GM12878 (cell line): ENCODE results near the gene CXorf38. TPM values are rescaled to one million over a fixed set of nuclear protein-coding genes. Genes with fewer than 3 reads are reported as not detected.

Source experiments
- ATAC-seq: fragments of 200-7000 bp; cut with Tn5 transposase; 3 replicates; pipeline ENCODE4 v1.9.1; 2020; ENCODE audit warnings: mild to moderate bottlenecking, moderate library complexity
- BruUV-seq: library from RNA; stranded (reverse); fragments of 400-500 nt; replicated peaks from 2 replicates; lab custom pipeline; 2021; lab: Mats Ljungman, UMichigan
- CTCF ChIA-PET: fragments of 300-600 bp; sonication (Branson Sonifier 250); formaldehyde crosslinking; extraction: SDS; loops from one replicate; lab custom pipeline; 2021; ENCODE audit warnings: inconsistent platforms; lab: Yijun Ruan, JAX
- POLR2A ChIA-PET: fragments of 350-600 bp; formaldehyde crosslinking; extraction: SDS; loops from one replicate; lab custom pipeline; 2021; ENCODE audit warnings: inconsistent platforms; lab: Charles Lee
- RAD21 ChIA-PET: fragments of 300-600 bp; sonication (Branson Sonifier 250); formaldehyde crosslinking; loops from one replicate; lab custom pipeline; 2023; ENCODE audit warnings: antibody characterized with exemption; ENCODE audit not compliant: unreplicated experiment; lab: Charles Lee
- SMC1A ChIA-PET: fragments of 300-600 bp; sonication (Branson Sonifier 250); formaldehyde crosslinking; loops from one replicate; lab custom pipeline; 2023; ENCODE audit not compliant: unreplicated experiment, uncharacterized antibody; lab: Charles Lee
- DNase-seq: peaks from one replicate; pipeline ENCODE4 v3.0.0-alpha.2; 2011; ENCODE audit warnings: low read depth, low spot score
- FAIRE-seq: peaks from 3 replicates; lab custom pipeline; 2011; peaks lifted over from hg19 to GRCh38; lab: Jason Lieb, UNC
- H2AFZ ChIP-seq: 2 replicates; pipeline ENCODE4 v1.6.0; 2011; ENCODE audit warnings: low read depth, low read length, control low read depth; ENCODE audit not compliant: control insufficient read depth
- H3K27ac ChIP-seq: 2 replicates; pipeline ENCODE4 v1.5.1; 2011; ENCODE audit warnings: control low read depth; ENCODE audit not compliant: control insufficient read depth, insufficient read depth
- H3K27me3 ChIP-seq, 2 experiments: replicated peaks in 1 of 2; 2 replicates each; pipeline versions ENCODE4 v1.6.0 to v1.6.1; 2011; ENCODE audit warnings: low read length in 1 of 2; ENCODE audit not compliant: control insufficient read depth in 2 of 2, insufficient read depth in 2 of 2
- H3K36me3 ChIP-seq, 2 experiments: 2 replicates each; pipeline ENCODE4 v1.5.1; 2011; ENCODE audit warnings: low read length in 1 of 2; ENCODE audit not compliant: control insufficient read depth in 2 of 2, insufficient read depth in 2 of 2
- H3K4me1 ChIP-seq: 2 replicates; pipeline ENCODE4 v1.6.1; 2011; ENCODE audit warnings: mild to moderate bottlenecking, low read length, moderate library complexity, mixed read lengths; ENCODE audit not compliant: control insufficient read depth, insufficient read depth
- H3K4me2 ChIP-seq: 2 replicates; pipeline ENCODE4 v1.6.0; 2011; ENCODE audit warnings: control low read depth; ENCODE audit not compliant: control insufficient read depth, insufficient read depth
- H3K4me3 ChIP-seq: fragments of 200-600 bp; sonication (generic); 2 replicates; pipeline ENCODE4 v1.5.1; 2016
- H3K79me2 ChIP-seq: 2 replicates; pipeline ENCODE4 v1.6.0; 2011; ENCODE audit warnings: low read length; ENCODE audit not compliant: control insufficient read depth, insufficient read depth
- H3K9ac ChIP-seq: 2 replicates; pipeline ENCODE4 v1.8.0; 2011; ENCODE audit warnings: low read length, control low read depth, mixed read lengths; ENCODE audit not compliant: control insufficient read depth, insufficient read depth
- H3K9me3 ChIP-seq: replicated peaks from 3 replicates; pipeline ENCODE4 v1.5.1; 2011; ENCODE audit warnings: mild to moderate bottlenecking, low read length; ENCODE audit not compliant: control insufficient read depth, insufficient read depth
- H4K20me1 ChIP-seq: 2 replicates; pipeline ENCODE4 v1.6.0; 2011; ENCODE audit not compliant: control insufficient read depth, insufficient read depth
- BCL11A ChIP-seq: IDR thresholded peaks from 2 replicates; pipeline ENCODE4 v1.6.1; 2011; ENCODE audit warnings: low read depth, low read length
- CBX5 ChIP-seq: sonication (generic); IDR thresholded peaks from 2 replicates; pipeline ENCODE4 v1.6.1; 2016; ENCODE audit warnings: low read depth, moderate library complexity, mild to moderate bottlenecking, inconsistent platforms
- EED ChIP-seq: sonication (generic); IDR thresholded peaks from 2 replicates; pipeline ENCODE4 v1.6.1; 2016; ENCODE audit warnings: antibody characterized with exemption, low read depth
- HDAC2 ChIP-seq: fragments of 200-600 bp; sonication (generic); IDR thresholded peaks from 2 replicates; pipeline ENCODE4 v1.6.1; 2017
- IRF3 ChIP-seq: fragments of 450-650 bp; IDR thresholded peaks from 2 replicates; pipeline ENCODE4 v1.6.1; 2014; ENCODE audit warnings: mild to moderate bottlenecking
- NR2C1 ChIP-seq: fragments of 450-650 bp; IDR thresholded peaks from 2 replicates; pipeline ENCODE4 v1.6.1; 2017; ENCODE audit warnings: antibody characterized with exemption, mild to moderate bottlenecking, moderate library complexity
- TCF12 ChIP-seq: IDR thresholded peaks from 2 replicates; pipeline ENCODE4 v1.6.1; 2011; ENCODE audit warnings: low read depth, mild to moderate bottlenecking, low read length
- YBX1 ChIP-seq: fragments of 450-650 bp; IDR thresholded peaks from 2 replicates; pipeline ENCODE4 v1.6.1; 2016; ENCODE audit warnings: antibody characterized with exemption
- ZBED1 ChIP-seq: IDR thresholded peaks from 2 replicates; pipeline ENCODE4 v1.6.1; 2016; ENCODE audit warnings: borderline replicate concordance
- ZNF24 ChIP-seq: fragments of 450-650 bp; IDR thresholded peaks from 2 replicates; pipeline ENCODE4 v1.6.1; 2017; ENCODE audit warnings: antibody characterized with exemption, mild to moderate bottlenecking
- ZNF622 ChIP-seq: fragments of 450-650 bp; IDR thresholded peaks from 2 replicates; pipeline ENCODE4 v1.6.1; 2017; ENCODE audit warnings: mild to moderate bottlenecking, inconsistent platforms
- WGBS: methylation state at CpG from one replicate; pipeline ENCODE4 v1.1.6; 2016; ENCODE audit warnings: low lambda C conversion rate; ENCODE audit not compliant: insufficient replicate concordance, insufficient coverage; ENCODE audit errors: missing lambda C conversion rate; 5-methylcytosine and 5-hydroxymethylcytosine counted together
- in situ Hi-C: fragments of 300-500 bp; cut with MboI; formaldehyde crosslinking; loops from 9 replicates; pipeline ENCODE4 v1.14.3; 2018; ENCODE audit warnings: mixed read lengths
- intact Hi-C: fragments of 100-400 bp; cut with micrococcal nuclease; formaldehyde crosslinking; loops from one replicate; pipeline ENCODE4 v1.14.2; 2022; ENCODE audit not compliant: unreplicated experiment
- polyA plus RNA-seq, 11 experiments: library from polyadenylated mRNA; depleted of rRNA in 4 of 11; unstranded in 6 of 11; stranded (reverse) in 5 of 11; fragments of >200 nt; fragmentation: Nextera tagmentation in 4 of 11; fragmentation: Illumina TruSeq in 1 of 11; extraction: Ambion mirVana in 4 of 11; extraction: Trizol in 1 of 11; gene quantifications; 1 replicate in 1 of 11; 2 replicates in 10 of 11; pipeline versions ENCODE4 v1.2.1 to v1.2.3, GENCODE V29; 2011 to 2016; ENCODE audit warnings: inconsistent platforms in 2 of 11, missing spikeins in 2 of 11, low read depth in 1 of 11
- total RNA-seq, 4 experiments: library from RNA; depleted of rRNA in 3 of 4; stranded (reverse); fragments of >200 nt in 3 of 4; fragmentation: Illumina TruSeq in 1 of 4; extraction: Trizol in 1 of 4; gene quantifications; 2 replicates each; pipeline versions ENCODE4 v1.2.1 to v1.2.3, GENCODE V29; 2013 to 2021
- TF ChIP-seq, protein P1 (sequence below): fragments of 450-650 bp; formaldehyde crosslinking; IDR thresholded peaks from 2 replicates; pipeline ENCODE4 v1.4.0; 2022; ENCODE audit warnings: mild to moderate bottlenecking, moderate library complexity
- TF ChIP-seq, protein P2 (sequence below): fragments of 450-650 bp; IDR thresholded peaks from 2 replicates; pipeline ENCODE4 v1.6.1; 2017; ENCODE audit warnings: low read depth, mild to moderate bottlenecking, moderate library complexity

CXorf38 gene
- total and polyA plus RNA-seq, 10 of the 15 experiments (the other 5 are each of a cell fraction or from before 2014, with no cell fraction given), result 2.2 to 50.1 (median 18.8) TPM

- TF ChIP-seq, protein P1, sequence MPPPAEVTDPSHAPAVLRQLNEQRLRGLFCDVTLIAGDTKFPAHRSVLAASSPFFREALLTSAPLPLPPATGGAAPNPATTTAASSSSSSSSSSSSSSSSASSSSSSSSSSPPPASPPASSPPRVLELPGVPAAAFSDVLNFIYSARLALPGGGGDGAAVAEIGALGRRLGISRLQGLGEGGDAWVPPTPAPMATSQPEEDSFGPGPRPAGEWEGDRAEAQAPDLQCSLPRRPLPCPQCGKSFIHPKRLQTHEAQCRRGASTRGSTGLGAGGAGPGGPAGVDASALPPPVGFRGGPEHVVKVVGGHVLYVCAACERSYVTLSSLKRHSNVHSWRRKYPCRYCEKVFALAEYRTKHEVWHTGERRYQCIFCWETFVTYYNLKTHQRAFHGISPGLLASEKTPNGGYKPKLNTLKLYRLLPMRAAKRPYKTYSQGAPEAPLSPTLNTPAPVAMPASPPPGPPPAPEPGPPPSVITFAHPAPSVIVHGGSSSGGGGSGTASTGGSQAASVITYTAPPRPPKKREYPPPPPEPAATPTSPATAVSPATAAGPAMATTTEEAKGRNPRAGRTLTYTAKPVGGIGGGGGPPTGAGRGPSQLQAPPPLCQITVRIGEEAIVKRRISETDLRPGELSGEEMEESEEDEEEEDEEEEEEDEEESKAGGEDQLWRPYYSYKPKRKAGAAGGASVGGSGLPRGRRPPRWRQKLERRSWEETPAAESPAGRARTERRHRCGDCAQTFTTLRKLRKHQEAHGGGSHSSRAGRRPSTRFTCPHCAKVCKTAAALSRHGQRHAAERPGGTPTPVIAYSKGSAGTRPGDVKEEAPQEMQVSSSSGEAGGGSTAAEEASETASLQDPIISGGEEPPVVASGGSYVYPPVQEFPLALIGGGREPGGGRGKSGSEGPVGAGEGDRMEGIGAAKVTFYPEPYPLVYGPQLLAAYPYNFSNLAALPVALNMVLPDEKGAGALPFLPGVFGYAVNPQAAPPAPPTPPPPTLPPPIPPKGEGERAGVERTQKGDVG (CRISPR knock-in tag), result no peak
- TF ChIP-seq ZNF622, result no peak
- TF ChIP-seq YBX1, result no peak
- TF ChIP-seq, protein P2, sequence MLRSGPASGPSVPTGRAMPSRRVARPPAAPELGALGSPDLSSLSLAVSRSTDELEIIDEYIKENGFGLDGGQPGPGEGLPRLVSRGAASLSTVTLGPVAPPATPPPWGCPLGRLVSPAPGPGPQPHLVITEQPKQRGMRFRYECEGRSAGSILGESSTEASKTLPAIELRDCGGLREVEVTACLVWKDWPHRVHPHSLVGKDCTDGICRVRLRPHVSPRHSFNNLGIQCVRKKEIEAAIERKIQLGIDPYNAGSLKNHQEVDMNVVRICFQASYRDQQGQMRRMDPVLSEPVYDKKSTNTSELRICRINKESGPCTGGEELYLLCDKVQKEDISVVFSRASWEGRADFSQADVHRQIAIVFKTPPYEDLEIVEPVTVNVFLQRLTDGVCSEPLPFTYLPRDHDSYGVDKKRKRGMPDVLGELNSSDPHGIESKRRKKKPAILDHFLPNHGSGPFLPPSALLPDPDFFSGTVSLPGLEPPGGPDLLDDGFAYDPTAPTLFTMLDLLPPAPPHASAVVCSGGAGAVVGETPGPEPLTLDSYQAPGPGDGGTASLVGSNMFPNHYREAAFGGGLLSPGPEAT, result no peak
These were observed 23.7 kb downstream of the CXorf38 start (continued) for GRCh38 chrX:40623665-40624064.

DNA sequence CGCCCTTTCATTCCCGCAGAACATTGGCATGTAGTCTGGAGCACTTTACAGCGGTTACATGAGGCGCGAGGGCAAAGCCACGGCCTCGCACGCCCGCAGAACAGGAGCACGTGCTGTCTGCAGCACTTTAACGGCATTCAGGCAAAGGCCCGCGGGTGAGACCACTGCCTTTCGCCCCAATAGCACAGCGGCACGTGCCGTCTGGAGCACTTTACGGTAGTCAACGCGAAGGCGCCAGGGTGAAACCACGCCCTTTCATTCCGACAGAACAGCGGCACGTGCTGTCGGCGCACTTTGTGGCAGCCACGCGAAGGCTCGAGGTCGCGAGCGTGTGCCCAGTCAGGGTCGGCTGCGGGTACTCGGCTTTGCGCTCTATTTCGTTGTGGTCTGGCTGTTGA is 24.2 kb downstream of the CXorf38 start, which contains the start of gene MPC1L:
Gene MPC1L, plus strand, starts transcription at position 290 of the 398 bp plus-strand sequence. CDS start 138 bp downstream, outside the sequence.
- Histone ChIP-seq H2AFZ (no peak within 1 kb of the TSS), H3K79me2 (no peaks in the 10 kb centered on the region), H3K4me2 (no peak within 1 kb of the TSS), H4K20me1 (no peaks in the 10 kb centered on the region), H3K27ac (no peak within 1 kb of the TSS), H3K36me3 (peaks cover 0 to 6% of the 10 kb centered on the region in 2 experiments; a peak in 2 of 4 replicates), H3K4me1 (no peaks in the 10 kb centered on the region), H3K9ac (no peak within 1 kb of the TSS), H3K9me3 (no peaks in the 10 kb centered on the region; the same call in 2 of the 3 replicates), H3K4me3 (no peak within 1 kb of the TSS), H3K27me3 (no peaks in the 10 kb centered on the region)
- 96% methylated on average over 38 of the region's 38 CpGs for WGBS
- ChIA-PET RAD21 (no interaction called here), SMC1A (interaction anchor here (1.0 kb wide), 1 partner anchor 11 kb away, joined by 5 read pairs; no protein-coding TSS in a partner anchor), POLR2A (no interaction called here), CTCF (interaction anchor here (1.1 kb wide), 1 partner anchor 15 kb away, joined by 3 read pairs; no protein-coding TSS in a partner anchor)
- TF ChIP-seq TCF12 (no peak), CBX5 (no peak), ZBED1 (no peak), IRF3 (no peak), EED (no peak), HDAC2 (no peak), BCL11A (no peak), ZNF24 (no peak), NR2C1 (no peak)
- no peak for FAIRE-seq
- BruUV-seq, result no TSS peak
- no peak for ATAC-seq
- in situ Hi-C loops (no loop called here), intact Hi-C loops (no loop called here)
- no peak for DNase-seq
